Activated CD8-positive, alpha-beta memory T cell treated with anti-CD3 and anti-CD28 coated beads, Interleukin-2, amount 10 ng/mL, durations not matched to agents 7 days and 5 days (primary cell): ENCODE results near the gene TRERF1. TPM values are rescaled to one million over a fixed set of nuclear protein-coding genes. Genes with fewer than 3 reads are reported as not detected.

Experiments
- ATAC-seq: fragments of 150-1000 bp; cut with Tn5 transposase; one replicate; pipeline ENCODE4 v1.10.0; 2021; ENCODE audit warnings: moderate library complexity
- CTCF ChIA-PET: fragments of 350-600 bp; sonication (Branson Sonifier 250); formaldehyde crosslinking; loops from one replicate; lab custom pipeline; 2021; ENCODE audit warnings: antibody characterized with exemption; lab: Charles Lee
- DNase-seq: peaks from one replicate; pipeline ENCODE4 v3.0.0-alpha.2; 2020
- H3K27ac Mint-ChIP-seq: one replicate; pipeline ENCODE4 v1.8.0; 2021; ENCODE audit warnings: mild to moderate bottlenecking, mixed read lengths
- H3K27me3 Mint-ChIP-seq: one replicate; pipeline ENCODE4 v1.8.0; 2021; ENCODE audit warnings: mixed read lengths
- H3K36me3 Mint-ChIP-seq: one replicate; pipeline ENCODE4 v1.8.0; 2021; ENCODE audit warnings: mild to moderate bottlenecking, mixed read lengths
- H3K4me1 Mint-ChIP-seq: one replicate; pipeline ENCODE4 v1.8.0; 2021; ENCODE audit warnings: mixed read lengths
- H3K4me3 Mint-ChIP-seq: one replicate; pipeline ENCODE4 v1.8.0; 2021; ENCODE audit warnings: mild to moderate bottlenecking, moderate library complexity, mixed read lengths
- H3K9me3 Mint-ChIP-seq: one replicate; pipeline ENCODE4 v1.8.0; 2022; ENCODE audit warnings: low read depth, mixed read lengths
- total RNA-seq, 2 experiments: library from RNA; stranded (reverse); gene quantifications; one replicate each; pipeline ENCODE4 v1.2.3, GENCODE V29; 2021

The TRERF1 gene
- total RNA-seq, 2 experiments from 2014 or later: 16.2 to 36.0 TPM

- peaks cover 52% of the 10 kb centered on the region for H3K36me3 Mint-ChIP-seq
- H3K27ac Mint-ChIP-seq: no peak overlapping the region
- no peaks in the 10 kb centered on the region for H3K27me3 Mint-ChIP-seq
- ATAC-seq: no peak
- H3K4me3 Mint-ChIP-seq: no peak overlapping the region
- CTCF ChIA-PET: interaction anchor here (0.7 to 7.5 kb wide), 8 partner anchors 19 to 287 kb away, joined by 3 to 66 read pairs (median 4); no protein-coding TSS in a partner anchor
- H3K4me1 Mint-ChIP-seq: peaks cover 12% of the 10 kb centered on the region
- no peaks in the 10 kb centered on the region for H3K9me3 Mint-ChIP-seq
- DNase-seq: no peak
Observed at GRCh38 chr6:42259841-42260395, 191.8 kb downstream of the TRERF1 start.

GRCh38 chr6:42259286-42259685 lies 192.4 kb downstream of the TRERF1 start:
- H3K4me1 Mint-ChIP-seq: peaks cover 10% of the 10 kb centered on the region

DNA sequence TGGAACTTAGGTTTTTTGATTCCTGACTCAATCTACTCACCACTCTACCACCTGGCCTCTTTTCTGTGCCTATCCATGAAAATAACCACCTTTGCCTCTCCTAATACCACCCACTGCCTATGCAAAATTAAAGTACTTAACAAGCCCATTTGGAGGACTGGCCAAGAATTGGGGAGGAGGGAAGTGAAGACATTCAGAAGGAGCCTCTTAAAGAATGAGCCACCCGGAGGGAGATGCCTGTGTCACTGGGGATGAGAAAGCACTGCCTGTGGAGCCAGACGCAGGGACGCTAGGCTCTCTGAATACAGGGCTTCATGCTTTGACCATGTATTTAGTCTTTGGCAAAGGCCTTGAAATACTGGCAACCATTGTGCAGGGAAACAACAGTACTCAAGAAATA lies 194.1 kb downstream of the TRERF1 start:
- H3K9me3 Mint-ChIP-seq: no peaks in the 10 kb centered on the region
- H3K4me3 Mint-ChIP-seq: no peak overlapping the region
- peaks cover 10% of the 10 kb centered on the region for H3K4me1 Mint-ChIP-seq
- CTCF ChIA-PET: no interaction called here
- H3K27ac Mint-ChIP-seq: no peak overlapping the region
- peaks cover 54% of the 10 kb centered on the region for H3K36me3 Mint-ChIP-seq
- H3K27me3 Mint-ChIP-seq: no peaks in the 10 kb centered on the region
- ATAC-seq (no peak), DNase-seq (no peak)

More at GRCh38 chr6:42259286-42259685, 192.4 kb downstream of the TRERF1 start:
- no peak overlapping the region for H3K4me3 Mint-ChIP-seq
- no peaks in the 10 kb centered on the region for H3K27me3 Mint-ChIP-seq
- no peak for ATAC-seq
- CTCF ChIA-PET: interaction anchor here (1.2 to 7.5 kb wide), 4 partner anchors 20 to 288 kb away, joined by 3 to 66 read pairs (median 10); no protein-coding TSS in a partner anchor
- DNase-seq: no peak
- H3K36me3 Mint-ChIP-seq: peaks cover 55% of the 10 kb centered on the region
- no peak overlapping the region for H3K27ac Mint-ChIP-seq
- H3K9me3 Mint-ChIP-seq: no peaks in the 10 kb centered on the region

GRCh38 chr6:42257063-42257462 lies 194.7 kb downstream of the TRERF1 start:
- ATAC-seq (no peak), DNase-seq (no peak)
- Mint-ChIP-seq H3K4me3 (no peak overlapping the region), H3K27ac (no peak overlapping the region), H3K4me1 (peaks cover 8% of the 10 kb centered on the region), H3K27me3 (no peaks in the 10 kb centered on the region), H3K36me3 (peaks cover 54% of the 10 kb centered on the region), H3K9me3 (no peaks in the 10 kb centered on the region)
- CTCF ChIA-PET: interaction anchor here (1.4 kb wide), 1 partner anchor 43 kb away, joined by 3 read pairs; no protein-coding TSS in a partner anchor

GRCh38 chr6:42255050-42255449 lies 196.7 kb downstream of the TRERF1 start:
- no peaks in the 10 kb centered on the region for H3K27me3 Mint-ChIP-seq
- H3K4me3 Mint-ChIP-seq: no peak overlapping the region
- no peaks in the 10 kb centered on the region for H3K4me1 Mint-ChIP-seq
- no peak for ATAC-seq
- CTCF ChIA-PET: no interaction called here
- DNase-seq: no peak
- no peaks in the 10 kb centered on the region for H3K9me3 Mint-ChIP-seq
- peaks cover 54% of the 10 kb centered on the region for H3K36me3 Mint-ChIP-seq
- H3K27ac Mint-ChIP-seq: no peak overlapping the region

DNA sequence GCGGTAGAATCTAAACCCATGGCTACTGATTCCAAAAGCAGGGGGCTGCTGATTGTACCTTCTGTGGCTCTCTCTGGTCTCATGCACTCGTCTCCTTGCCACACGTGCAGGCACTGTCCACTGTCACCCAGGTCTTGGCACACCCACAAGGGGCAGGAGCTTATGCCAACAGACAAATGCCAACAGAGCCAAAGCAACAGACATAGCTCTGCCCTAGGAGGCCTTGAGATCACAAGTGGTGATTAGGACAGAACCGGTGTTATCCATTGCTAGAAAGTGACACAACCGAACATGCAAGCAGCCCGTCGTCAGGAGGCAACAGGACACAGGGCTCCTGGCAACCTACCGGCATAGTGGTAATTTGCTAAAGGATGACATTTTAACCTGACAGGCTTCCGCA lies 197.2 kb downstream of the TRERF1 start:
- ATAC-seq (no peak), DNase-seq (no peak)
- Mint-ChIP-seq H3K4me3 (no peak overlapping the region), H3K27ac (no peak overlapping the region), H3K9me3 (no peaks in the 10 kb centered on the region), H3K27me3 (no peaks in the 10 kb centered on the region), H3K4me1 (no peaks in the 10 kb centered on the region), H3K36me3 (peaks cover 59% of the 10 kb centered on the region)
- CTCF ChIA-PET: no interaction called here

- ATAC-seq (no peak), DNase-seq (no peak)
- H3K9me3 Mint-ChIP-seq: no peaks in the 10 kb centered on the region
- peak overlapping the region; percentile 50 for H3K27ac Mint-ChIP-seq
- no peaks in the 10 kb centered on the region for H3K4me1 Mint-ChIP-seq
- no peak overlapping the region for H3K4me3 Mint-ChIP-seq
- H3K27me3 Mint-ChIP-seq: no peaks in the 10 kb centered on the region
- H3K36me3 Mint-ChIP-seq: peaks cover 53% of the 10 kb centered on the region
- CTCF ChIA-PET: interaction anchor here (1.1 kb wide), 1 partner anchor 12 kb away, joined by 3 read pairs; no protein-coding TSS in a partner anchor
Observed at GRCh38 chr6:42251911-42252637, 199.7 kb downstream of the TRERF1 start.

DNA sequence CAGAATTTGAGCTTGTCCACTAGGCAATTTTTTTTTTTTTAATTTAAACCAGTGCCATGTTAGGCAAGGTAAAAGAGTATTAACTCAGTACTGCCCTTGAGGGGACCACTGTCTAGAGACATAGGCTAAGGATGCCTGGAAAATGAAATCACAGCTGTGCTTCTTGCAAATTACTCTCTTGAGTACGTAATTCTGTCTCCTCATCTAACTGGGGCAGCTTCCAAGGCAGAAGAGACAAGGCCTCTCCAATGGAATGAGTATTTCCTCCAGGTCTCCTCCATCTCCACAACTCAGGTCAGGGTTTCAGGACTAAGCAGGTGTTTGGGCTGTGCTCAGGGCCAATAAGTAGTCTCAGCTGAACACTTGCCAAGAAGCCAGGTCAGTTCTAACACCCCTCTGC lies 200.2 kb downstream of the TRERF1 start:
- Mint-ChIP-seq H3K36me3 (peaks cover 49% of the 10 kb centered on the region), H3K27ac (no peak overlapping the region)
- CTCF ChIA-PET: interaction anchor here (0.9 kb wide), 1 partner anchor 14 kb away, joined by 3 read pairs; no protein-coding TSS in a partner anchor

GRCh38 chr6:42250274-42250931 lies 201.3 kb downstream of the TRERF1 start:
- ATAC-seq: no peak
- no peak for DNase-seq
- H3K27me3 Mint-ChIP-seq: no peaks in the 10 kb centered on the region
- CTCF ChIA-PET: interaction anchor here (0.9 kb wide), 1 partner anchor 13 kb away, joined by 3 read pairs; no protein-coding TSS in a partner anchor
- peaks cover 43% of the 10 kb centered on the region for H3K36me3 Mint-ChIP-seq
- H3K9me3 Mint-ChIP-seq: no peaks in the 10 kb centered on the region
- no peak overlapping the region for H3K4me3 Mint-ChIP-seq
- no peaks in the 10 kb centered on the region for H3K4me1 Mint-ChIP-seq
- H3K27ac Mint-ChIP-seq: no peak overlapping the region

More for the DNA sequence above, 200.2 kb downstream of the TRERF1 start:
- DNase-seq (no peak), ATAC-seq (no peak)
- Mint-ChIP-seq H3K9me3 (no peaks in the 10 kb centered on the region), H3K4me1 (no peaks in the 10 kb centered on the region), H3K4me3 (no peak overlapping the region), H3K27me3 (no peaks in the 10 kb centered on the region)

- no peak for ATAC-seq
- H3K36me3 Mint-ChIP-seq: peaks cover 41% of the 10 kb centered on the region
- CTCF ChIA-PET: no interaction called here
- H3K27me3 Mint-ChIP-seq: no peaks in the 10 kb centered on the region
- no peak overlapping the region for H3K27ac Mint-ChIP-seq
- H3K9me3 Mint-ChIP-seq: no peaks in the 10 kb centered on the region
- H3K4me1 Mint-ChIP-seq: no peaks in the 10 kb centered on the region
- H3K4me3 Mint-ChIP-seq: no peak overlapping the region
- no peak for DNase-seq
Observed at GRCh38 chr6:42249279-42249678, 202.4 kb downstream of the TRERF1 start.

DNA sequence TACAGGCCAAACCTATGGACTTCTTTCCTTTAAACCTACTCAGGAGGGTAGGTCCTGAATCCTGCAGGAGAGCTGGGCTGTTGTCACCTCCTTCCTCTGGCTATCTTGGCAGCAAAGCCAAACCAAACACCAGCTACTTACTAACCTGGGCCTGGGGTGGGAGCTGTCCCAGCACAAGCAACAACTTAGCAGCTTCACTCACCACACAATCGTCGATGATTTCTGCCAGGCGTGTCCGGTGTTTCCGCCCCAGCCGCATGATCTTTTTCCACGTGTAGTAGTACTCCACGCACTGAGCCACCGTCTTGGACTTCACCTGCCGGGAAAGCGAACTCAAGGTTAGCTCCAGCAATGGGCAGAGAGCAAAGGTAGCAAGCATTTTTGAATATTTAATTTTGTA lies 208.7 kb downstream of the TRERF1 start:
- H3K36me3 Mint-ChIP-seq: peaks cover 44% of the 10 kb centered on the region
- ATAC-seq (no peak), DNase-seq (no peak)
- CTCF ChIA-PET: interaction anchor here (1.5 to 1.9 kb wide), 2 partner anchors 28 to 304 kb away, joined by 4 to 8 read pairs; no protein-coding TSS in a partner anchor
- no peaks in the 10 kb centered on the region for H3K9me3 Mint-ChIP-seq
- no peak overlapping the region for H3K4me3 Mint-ChIP-seq
- no peaks in the 10 kb centered on the region for H3K27me3 Mint-ChIP-seq
- no peak overlapping the region for H3K27ac Mint-ChIP-seq
- H3K4me1 Mint-ChIP-seq: peaks cover 23% of the 10 kb centered on the region

- ATAC-seq (no peak), DNase-seq (no peak)
- no peaks in the 10 kb centered on the region for H3K27me3 Mint-ChIP-seq
- H3K4me1 Mint-ChIP-seq: peaks cover 27% of the 10 kb centered on the region
- no peak overlapping the region for H3K4me3 Mint-ChIP-seq
- CTCF ChIA-PET: interaction anchor here (0.8 to 1.9 kb wide), 3 partner anchors 27 to 306 kb away, joined by 3 to 8 read pairs (median 4); no protein-coding TSS in a partner anchor
- peaks cover 47% of the 10 kb centered on the region for H3K36me3 Mint-ChIP-seq
- H3K9me3 Mint-ChIP-seq: no peaks in the 10 kb centered on the region
- no peak overlapping the region for H3K27ac Mint-ChIP-seq
Observed at GRCh38 chr6:42241915-42242314, 209.8 kb downstream of the TRERF1 start.

GRCh38 chr6:42239736-42240375 lies 211.9 kb downstream of the TRERF1 start:
- Mint-ChIP-seq H3K9me3 (no peaks in the 10 kb centered on the region), H3K4me3 (no peak overlapping the region), H3K36me3 (peaks cover 49% of the 10 kb centered on the region), H3K27ac (no peak overlapping the region), H3K27me3 (no peaks in the 10 kb centered on the region), H3K4me1 (peaks cover 27% of the 10 kb centered on the region)
- ATAC-seq (no peak), DNase-seq (no peak)
- CTCF ChIA-PET: interaction anchor here (0.5 to 1.0 kb wide), 4 partner anchors 13 to 458 kb away, joined by 3 read pairs; no protein-coding TSS in a partner anchor
